ENCODE measurements around the gene IBA57. TPM values are rescaled to one million over a fixed set of nuclear protein-coding genes. Genes with fewer than 3 reads are reported as not detected.

The IBA57 gene
- polyA plus RNA-seq, 2 of the 4 experiments (the other 2 are of a cell fraction), result 1.5 to 2.2 TPM

DNA sequence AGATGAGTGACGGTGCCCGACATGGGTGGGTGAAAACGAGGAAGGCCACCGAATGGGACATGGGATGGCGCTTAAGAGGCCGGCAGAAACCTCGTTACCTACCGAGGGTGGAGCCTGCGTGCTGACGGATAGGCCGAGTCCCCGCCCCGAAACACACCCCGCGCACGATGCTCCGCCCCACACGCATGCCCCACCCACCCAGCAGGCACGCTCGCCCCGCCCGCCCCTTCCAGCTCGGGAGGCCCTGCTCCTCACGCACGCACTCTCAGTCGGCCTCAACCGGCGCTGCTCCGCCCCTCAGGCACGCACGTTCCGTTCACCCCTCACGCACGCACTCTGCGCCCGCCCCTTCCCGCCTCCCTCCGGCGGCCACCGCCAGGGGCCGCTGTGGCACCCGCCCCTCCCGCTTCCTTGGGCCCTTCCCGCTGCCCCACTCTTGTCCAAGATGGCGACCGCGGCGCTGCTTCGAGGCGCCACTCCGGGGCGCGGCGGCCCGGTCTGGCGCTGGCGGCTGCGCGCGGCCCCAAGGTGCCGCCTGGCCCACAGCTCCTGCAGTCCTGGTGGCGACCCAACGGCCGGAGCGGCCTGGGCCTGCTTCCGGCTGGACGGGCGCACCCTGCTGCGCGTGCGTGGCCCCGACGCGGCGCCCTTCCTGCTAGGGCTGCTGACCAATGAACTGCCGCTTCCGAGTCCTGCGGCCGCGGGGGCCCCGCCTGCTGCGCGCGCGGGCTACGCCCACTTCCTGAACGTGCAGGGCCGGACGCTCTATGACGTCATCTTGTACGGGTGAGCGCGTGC is at the start of gene IBA57 (continued):
- TF ChIP-seq, protein P1, sequence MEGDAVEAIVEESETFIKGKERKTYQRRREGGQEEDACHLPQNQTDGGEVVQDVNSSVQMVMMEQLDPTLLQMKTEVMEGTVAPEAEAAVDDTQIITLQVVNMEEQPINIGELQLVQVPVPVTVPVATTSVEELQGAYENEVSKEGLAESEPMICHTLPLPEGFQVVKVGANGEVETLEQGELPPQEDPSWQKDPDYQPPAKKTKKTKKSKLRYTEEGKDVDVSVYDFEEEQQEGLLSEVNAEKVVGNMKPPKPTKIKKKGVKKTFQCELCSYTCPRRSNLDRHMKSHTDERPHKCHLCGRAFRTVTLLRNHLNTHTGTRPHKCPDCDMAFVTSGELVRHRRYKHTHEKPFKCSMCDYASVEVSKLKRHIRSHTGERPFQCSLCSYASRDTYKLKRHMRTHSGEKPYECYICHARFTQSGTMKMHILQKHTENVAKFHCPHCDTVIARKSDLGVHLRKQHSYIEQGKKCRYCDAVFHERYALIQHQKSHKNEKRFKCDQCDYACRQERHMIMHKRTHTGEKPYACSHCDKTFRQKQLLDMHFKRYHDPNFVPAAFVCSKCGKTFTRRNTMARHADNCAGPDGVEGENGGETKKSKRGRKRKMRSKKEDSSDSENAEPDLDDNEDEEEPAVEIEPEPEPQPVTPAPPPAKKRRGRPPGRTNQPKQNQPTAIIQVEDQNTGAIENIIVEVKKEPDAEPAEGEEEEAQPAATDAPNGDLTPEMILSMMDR (IDR thresholded peaks at IDR 0.05), result peak; percentile 94
- TF ChIP-seq RNF2 (IDR thresholded peaks at IDR 0.05; ENCODE audit: borderline replicate concordance, low read depth), result no peak
- TF ChIP-seq HEYL (CRISPR knock-in tag; IDR thresholded peaks at IDR 0.05), result no peak

DNA sequence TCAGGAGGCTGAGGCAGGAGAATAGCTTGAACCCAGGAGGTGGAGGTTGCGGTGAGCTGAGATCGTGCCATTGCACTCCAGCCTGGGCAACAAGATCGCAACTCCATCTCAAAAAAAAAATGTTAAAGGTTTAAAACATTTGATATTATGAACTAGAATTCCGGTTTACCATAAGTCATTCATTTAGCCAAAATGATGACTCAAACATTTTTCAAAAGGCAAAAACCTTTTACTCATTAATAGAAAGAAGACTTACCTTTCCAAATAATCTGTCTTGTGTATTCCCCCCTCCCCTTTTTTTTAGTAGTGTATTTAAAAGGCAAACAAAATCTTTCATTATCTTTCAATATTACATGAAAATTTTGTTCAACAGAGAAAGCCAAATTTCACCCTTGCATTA is 48.3 kb upstream of the IBA57 start:
- Histone ChIP-seq H3K4me3 (no peak overlapping the region), H3K9me3 (peaks cover 19% of the 10 kb centered on the region), H3K27ac (no peak overlapping the region), H3K4me1 (no peaks in the 10 kb centered on the region), H3K4me2 (no peak overlapping the region)
- TF ChIP-seq MAFK (IDR thresholded peaks at IDR 0.05; ENCODE audit: partially characterized antibody) (peak; percentile 56), FOXS1 (CRISPR knock-in tag; IDR thresholded peaks at IDR 0.05) (no peak), REST (IDR thresholded peaks at IDR 0.05) (no peak), HDAC2 (IDR thresholded peaks at IDR 0.05) (no peak), ZC3H11A (IDR thresholded peaks at IDR 0.05) (no peak), SREBF2 (IDR thresholded peaks at IDR 0.05) (no peak), CBX8 (IDR thresholded peaks at IDR 0.05) (no peak)
- ATAC-seq, result no peak
- CTCF ChIA-PET, result no interaction called here
- no peak for DNase-seq (ENCODE audit: low read depth in 1 of 2, low spot score in 1 of 2)
- 61% methylated on average over 4 of the region's 4 CpGs for WGBS (ENCODE audit: missing lambda C conversion rate)
- POLR2A ChIA-PET, result no interaction called here
- FAIRE-seq, result no peak

DNA sequence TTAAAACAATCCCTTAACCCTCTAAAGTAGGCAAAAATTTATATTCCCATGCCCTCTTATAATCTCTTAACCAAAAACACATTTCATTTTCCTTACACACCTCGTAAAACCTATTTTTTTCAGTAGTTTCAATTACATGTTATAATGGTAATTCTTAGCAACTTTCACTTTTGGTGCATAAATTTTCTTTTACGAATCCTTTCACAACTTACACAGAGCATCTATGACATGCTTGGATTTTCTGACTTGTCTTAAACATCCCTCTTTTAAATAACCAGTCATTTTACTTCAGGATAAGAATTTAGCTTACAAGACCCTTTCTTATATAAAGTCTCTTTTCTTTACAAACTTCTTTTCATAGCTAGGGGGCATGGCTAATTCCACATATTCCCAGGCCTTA is 47.6 kb upstream of the IBA57 start:
- no peaks in the 10 kb centered on the region for H3K4me1 ChIP-seq
- CTCF ChIA-PET, result interaction anchor here (2.8 to 3.0 kb wide), 2 partner anchors 13 to 48 kb away, joined by 13 to 22 read pairs; partner anchors contain the start of gene IBA57
- no peak for ATAC-seq
- no peak overlapping the region for H3K4me2 ChIP-seq
- WGBS (ENCODE audit: missing lambda C conversion rate), result 25% methylated on average over 2 of the region's 2 CpGs
- no peak for DNase-seq (ENCODE audit: low read depth in 1 of 2, low spot score in 1 of 2)
- H3K4me3 ChIP-seq, result no peak overlapping the region
- TF ChIP-seq ZC3H11A (IDR thresholded peaks at IDR 0.05), result no peak
- no peak for TF ChIP-seq CBX8 (IDR thresholded peaks at IDR 0.05)
- TF ChIP-seq JUNB (IDR thresholded peaks at IDR 0.05), result no peak
- peak; percentile 93 for TF ChIP-seq ZFP36 (IDR thresholded peaks at IDR 0.05; ENCODE audit: borderline replicate concordance, partially characterized antibody)
- FAIRE-seq, result no peak
- peaks cover 19% of the 10 kb centered on the region for H3K9me3 ChIP-seq
- POLR2A ChIA-PET, result no interaction called here
- no peak overlapping the region for H3K27ac ChIP-seq

DNA sequence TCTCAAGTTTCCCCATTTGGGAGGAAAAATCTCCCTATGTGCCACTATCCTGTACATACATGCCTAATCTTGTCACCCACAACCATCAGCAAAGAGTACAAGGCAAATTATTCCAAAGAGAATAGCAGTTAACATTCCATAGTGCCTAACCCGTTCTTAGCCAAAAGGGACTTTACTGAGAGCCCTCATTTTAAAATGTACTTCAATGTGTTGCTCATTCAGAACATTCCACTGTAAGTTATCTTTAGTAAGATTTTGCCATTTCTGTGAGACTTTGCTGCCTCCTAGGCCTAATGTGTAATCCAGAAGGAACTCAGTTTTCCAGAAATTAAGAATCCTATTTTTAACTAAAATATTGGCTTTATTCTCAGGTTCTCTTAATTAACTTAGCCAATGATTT is 45.3 kb upstream of the IBA57 start:
- CTCF ChIA-PET, result interaction anchor here (0.8 to 3.0 kb wide), 3 partner anchors 10 to 265 kb away, joined by 3 to 22 read pairs (median 13); partner anchors contain the start of gene IBA57
- Histone ChIP-seq H3K27ac (no peak overlapping the region), H3K9me3 (peaks cover 19% of the 10 kb centered on the region), H3K4me2 (no peak overlapping the region), H3K4me1 (no peaks in the 10 kb centered on the region), H3K4me3 (no peak overlapping the region)
- FAIRE-seq (no peak), DNase-seq (ENCODE audit: low read depth in 1 of 2, low spot score in 1 of 2) (no peak), ATAC-seq (no peak)
- TF ChIP-seq, protein P2, sequence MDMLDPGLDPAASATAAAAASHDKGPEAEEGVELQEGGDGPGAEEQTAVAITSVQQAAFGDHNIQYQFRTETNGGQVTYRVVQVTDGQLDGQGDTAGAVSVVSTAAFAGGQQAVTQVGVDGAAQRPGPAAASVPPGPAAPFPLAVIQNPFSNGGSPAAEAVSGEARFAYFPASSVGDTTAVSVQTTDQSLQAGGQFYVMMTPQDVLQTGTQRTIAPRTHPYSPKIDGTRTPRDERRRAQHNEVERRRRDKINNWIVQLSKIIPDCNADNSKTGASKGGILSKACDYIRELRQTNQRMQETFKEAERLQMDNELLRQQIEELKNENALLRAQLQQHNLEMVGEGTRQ (IDR thresholded peaks at IDR 0.05), result no peak
- TF ChIP-seq MAX (IDR thresholded peaks at IDR 0.05) (no peak), EHF (CRISPR knock-in tag; IDR thresholded peaks at IDR 0.05) (no peak), MYC (IDR thresholded peaks at IDR 0.05; ENCODE audit: borderline replicate concordance, low read length) (no peak), BHLHE40 (IDR thresholded peaks at IDR 0.05; ENCODE audit: low read depth, low read length) (no peak), SMC3 (IDR thresholded peaks at IDR 0.05) (no peak), HEYL (CRISPR knock-in tag; IDR thresholded peaks at IDR 0.05) (no peak), POLR2A (IDR thresholded peaks at IDR 0.05; ENCODE audit: low read length) (no peak), MAZ (IDR thresholded peaks at IDR 0.05; ENCODE audit: borderline replicate concordance, low read depth, low read length) (no peak)
- TF ChIP-seq, protein P3, sequence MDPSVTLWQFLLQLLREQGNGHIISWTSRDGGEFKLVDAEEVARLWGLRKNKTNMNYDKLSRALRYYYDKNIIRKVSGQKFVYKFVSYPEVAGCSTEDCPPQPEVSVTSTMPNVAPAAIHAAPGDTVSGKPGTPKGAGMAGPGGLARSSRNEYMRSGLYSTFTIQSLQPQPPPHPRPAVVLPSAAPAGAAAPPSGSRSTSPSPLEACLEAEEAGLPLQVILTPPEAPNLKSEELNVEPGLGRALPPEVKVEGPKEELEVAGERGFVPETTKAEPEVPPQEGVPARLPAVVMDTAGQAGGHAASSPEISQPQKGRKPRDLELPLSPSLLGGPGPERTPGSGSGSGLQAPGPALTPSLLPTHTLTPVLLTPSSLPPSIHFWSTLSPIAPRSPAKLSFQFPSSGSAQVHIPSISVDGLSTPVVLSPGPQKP (IDR thresholded peaks at IDR 0.05; ENCODE audit: low read depth, low read length), result no peak
- WGBS (ENCODE audit: missing lambda C conversion rate), result 60% methylated on average over 1 of the region's 1 CpG
- POLR2A ChIA-PET, result interaction anchor here (1.1 kb wide), 1 partner anchor 10 kb away, joined by 4 read pairs; no protein-coding TSS in a partner anchor

Measured in A549 (cell line).